ENCODE measurements around the gene AACS. TPM values are rescaled to one million over a fixed set of nuclear protein-coding genes. Genes with fewer than 3 reads are reported as not detected.

Gene AACS
- total RNA-seq, 4 donors from 2014 or later: 17.9 to 29.7 (median 23.6) TPM

GRCh38 chr12:125122668-125123067, 57.4 kb downstream of the AACS start:
- TF ChIP-seq CTCF (IDR thresholded peaks at IDR 0.05): no peak
- TF ChIP-seq POLR2A (IDR thresholded peaks at IDR 0.05): no peak
- peaks cover 0 to 68% (median 0%) of the 10 kb centered on the region in 3 donors for H3K36me3 ChIP-seq
- WGBS, 2 donors: 88 to 92% methylated on average over 14 of the region's 14 CpGs

DNA sequence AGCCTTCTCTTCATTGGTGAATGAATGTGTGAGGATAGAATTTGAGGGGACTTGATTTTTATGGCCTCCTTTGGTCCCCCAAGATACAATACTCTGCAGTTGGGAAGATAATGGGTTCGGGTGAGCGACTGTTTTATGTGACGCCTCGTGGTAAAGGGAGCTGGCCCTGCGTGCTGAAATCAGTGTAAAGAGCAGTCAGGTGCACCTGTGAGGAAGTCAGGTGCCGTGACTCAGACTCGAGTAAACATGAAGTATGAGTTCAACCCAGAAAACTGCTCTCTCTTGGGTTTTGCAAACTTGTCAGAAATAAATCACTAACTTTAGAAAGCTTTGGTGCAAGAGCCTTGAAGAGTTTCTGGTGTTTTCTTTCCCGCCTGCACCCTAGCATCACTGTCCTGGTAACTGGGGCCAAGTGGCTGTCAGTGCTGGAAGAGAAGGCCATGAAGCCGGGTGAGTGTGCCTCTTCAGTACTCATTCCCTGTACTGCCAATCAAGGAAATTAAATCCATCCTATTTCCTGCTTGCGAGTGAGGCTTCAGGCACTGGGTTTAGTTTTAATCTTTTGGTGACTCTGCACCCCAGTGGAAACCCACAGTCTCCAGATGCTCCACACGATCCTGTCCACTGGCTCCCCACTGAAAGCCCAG, 59.2 kb downstream of the AACS start:
- H3K27me3 ChIP-seq: no peaks in the 10 kb centered on the region
- TF ChIP-seq CTCF (IDR thresholded peaks at IDR 0.05) (no peak), EP300 (IDR thresholded peaks at IDR 0.05) (no peak), POLR2A (IDR thresholded peaks at IDR 0.05) (no peak)
- no peak for DNase-seq (ENCODE audit: low spot score in 2 of 2)
- 89 to 90% methylated on average over 11 of the region's 11 CpGs for WGBS, 2 donors
- H3K4me1 ChIP-seq: no peaks in the 10 kb centered on the region
- H3K9me3 ChIP-seq: no peaks in the 10 kb centered on the region
- no peak overlapping the region for H3K27ac ChIP-seq
- H3K36me3 ChIP-seq: peaks cover 0 to 69% (median 4%) of the 10 kb centered on the region in 3 donors
- no peak overlapping the region for H3K4me3 ChIP-seq

More at GRCh38 chr12:125122668-125123067, 57.4 kb downstream of the AACS start:
- H3K4me1 ChIP-seq: no peaks in the 10 kb centered on the region
- no peak overlapping the region for H3K4me3 ChIP-seq
- no peaks in the 10 kb centered on the region for H3K9me3 ChIP-seq
- H3K27ac ChIP-seq: no peak overlapping the region
- H3K27me3 ChIP-seq: no peaks in the 10 kb centered on the region
- DNase-seq (ENCODE audit: low spot score in 2 of 2): no peak

DNA sequence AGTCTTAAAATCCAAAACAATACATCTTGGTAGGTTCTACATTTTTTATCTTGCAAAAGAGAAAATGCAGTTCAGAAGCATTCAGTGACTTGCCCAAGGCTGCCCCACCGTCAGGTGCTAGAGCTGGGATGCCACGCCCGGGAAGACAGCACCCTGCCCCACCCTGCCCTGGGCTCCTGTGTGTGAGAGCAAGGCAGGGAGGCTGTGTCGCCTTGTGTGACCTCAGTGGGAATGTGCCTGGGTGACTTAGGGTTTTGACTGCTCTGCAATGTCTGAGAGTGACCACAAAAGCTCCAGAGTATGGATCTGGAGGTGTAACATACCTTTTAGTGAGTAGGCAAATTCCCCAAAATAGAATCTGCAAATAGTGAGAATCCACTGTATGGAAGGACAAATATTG, 60.0 kb downstream of the AACS start:
- WGBS, 2 donors: 87 to 93% methylated on average over 4 of the region's 4 CpGs
- Histone ChIP-seq H3K27ac (no peak overlapping the region), H3K27me3 (no peaks in the 10 kb centered on the region), H3K36me3 (peaks cover 0 to 72% (median 4%) of the 10 kb centered on the region in 3 donors), H3K4me3 (no peak overlapping the region), H3K9me3 (no peaks in the 10 kb centered on the region), H3K4me1 (no peaks in the 10 kb centered on the region)
- no peak for TF ChIP-seq EP300 (IDR thresholded peaks at IDR 0.05)
- TF ChIP-seq POLR2A (IDR thresholded peaks at IDR 0.05): no peak
- TF ChIP-seq CTCF (IDR thresholded peaks at IDR 0.05): no peak
- DNase-seq (ENCODE audit: low spot score in 2 of 2): no peak

- Histone ChIP-seq H3K27ac (no peak overlapping the region), H3K4me1 (no peaks in the 10 kb centered on the region), H3K4me3 (no peak overlapping the region), H3K27me3 (no peaks in the 10 kb centered on the region), H3K36me3 (peaks cover 0 to 89% (median 4%) of the 10 kb centered on the region in 3 donors), H3K9me3 (no peaks in the 10 kb centered on the region)
- TF ChIP-seq CTCF (IDR thresholded peaks at IDR 0.05) (no peak), EP300 (IDR thresholded peaks at IDR 0.05) (no peak), POLR2A (IDR thresholded peaks at IDR 0.05) (no peak)
- DNase-seq (ENCODE audit: low spot score in 2 of 2): no peak
- WGBS, 2 donors: 91% methylated on average over 16 to 18 of the region's 18 CpGs
Observed at GRCh38 chr12:125128439-125129178, 63.4 kb downstream of the AACS start.

DNA sequence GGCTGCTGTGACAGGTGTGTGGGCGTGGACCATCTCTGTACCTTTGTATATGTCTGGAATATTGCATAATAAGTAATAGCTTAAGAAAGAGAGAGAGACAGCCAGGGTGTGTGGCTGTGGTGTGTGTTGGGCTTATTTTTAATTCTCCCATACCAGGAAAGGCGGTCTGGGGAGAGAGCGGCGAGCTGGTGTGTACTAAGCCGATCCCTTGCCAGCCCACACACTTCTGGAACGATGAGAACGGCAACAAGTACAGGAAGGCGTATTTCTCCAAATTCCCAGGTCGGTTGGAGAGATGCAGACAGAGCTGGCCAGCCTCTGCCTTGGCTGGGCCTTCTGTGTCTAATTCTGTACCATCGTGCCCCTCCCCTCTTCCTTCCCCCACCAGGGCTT, 63.9 kb downstream of the AACS start:
- WGBS, 2 donors: 77 to 87% methylated on average over 10 of the region's 10 CpGs
- no peak for DNase-seq (ENCODE audit: low spot score in 2 of 2)
- Histone ChIP-seq H3K4me1 (no peaks in the 10 kb centered on the region), H3K4me3 (no peak overlapping the region), H3K9me3 (no peaks in the 10 kb centered on the region), H3K27me3 (no peaks in the 10 kb centered on the region), H3K36me3 (peaks cover 0 to 89% (median 4%) of the 10 kb centered on the region in 3 donors), H3K27ac (no peak overlapping the region)
- no peak for TF ChIP-seq CTCF (IDR thresholded peaks at IDR 0.05)
- no peak for TF ChIP-seq EP300 (IDR thresholded peaks at IDR 0.05)
- TF ChIP-seq POLR2A (IDR thresholded peaks at IDR 0.05): no peak

Data from tibial nerve (tissue), 4 donors.